ENCODE results near the gene ATP11C. TPM values are rescaled to one million over a fixed set of nuclear protein-coding genes. Genes with fewer than 3 reads are reported as not detected.
"Not testable (repeated sequence)": the region's sequence is repeated elsewhere in the genome, so short reads cannot be mapped to it uniquely, and the experiment has no call there.

The ATP11C gene
- total and polyA plus RNA-seq, 2 experiments from 2014 or later: 44.0 to 90.7 TPM

DNA sequence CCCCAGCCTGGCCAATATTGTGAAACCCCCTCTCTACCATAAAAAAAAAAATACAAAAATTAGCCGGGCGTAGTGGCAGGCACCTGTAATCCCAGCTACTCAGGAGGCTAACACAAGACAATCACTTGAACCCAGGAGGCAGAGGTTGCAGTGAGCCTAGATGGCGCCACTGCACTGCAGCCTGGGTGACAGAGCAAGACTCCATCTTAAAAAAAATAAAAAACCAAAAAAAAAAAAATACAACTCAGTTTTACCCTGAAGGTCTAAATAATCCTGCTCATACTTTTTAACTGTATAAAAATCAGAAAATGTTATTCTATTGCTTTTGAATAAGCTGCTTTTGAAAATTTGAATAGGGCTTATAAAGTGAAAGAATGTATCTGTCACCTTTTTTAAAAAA lies 33.3 kb upstream of the ATP11C start:
- not testable (repeated sequence) for H3K4me1 ChIP-seq (ENCODE audit: insufficient read depth); H3K27ac ChIP-seq (ENCODE audit: low read depth); H3K9me2 ChIP-seq (ENCODE audit: insufficient read depth); H3K27me3 Mint-ChIP-seq (ENCODE audit: insufficient read depth, low read depth, poor library complexity); H3K36me3 Mint-ChIP-seq (ENCODE audit: low read depth); H3K9me3 Mint-ChIP-seq; H3K36me3 ChIP-seq (ENCODE audit: insufficient read depth); H4K20me1 ChIP-seq (replicated peaks; ENCODE audit: insufficient read depth); DNase-seq (ENCODE audit: low spot score); ATAC-seq; H2AFZ ChIP-seq; H3K4me3 ChIP-seq; H3K4me1 Mint-ChIP-seq; H3K27me3 ChIP-seq (ENCODE audit: insufficient read depth); H3K27ac Mint-ChIP-seq; H3K4me3 Mint-ChIP-seq; H3K4me2 ChIP-seq; H3F3A ChIP-seq (replicated peaks; ENCODE audit: low read depth); H3K79me2 ChIP-seq (replicated peaks; ENCODE audit: insufficient read depth)
- TF ChIP-seq CTCF (conservative IDR thresholded peaks at IDR 0.05; ENCODE audit: low read depth in 2 of 2): peak; percentile 55 to 61

DNA sequence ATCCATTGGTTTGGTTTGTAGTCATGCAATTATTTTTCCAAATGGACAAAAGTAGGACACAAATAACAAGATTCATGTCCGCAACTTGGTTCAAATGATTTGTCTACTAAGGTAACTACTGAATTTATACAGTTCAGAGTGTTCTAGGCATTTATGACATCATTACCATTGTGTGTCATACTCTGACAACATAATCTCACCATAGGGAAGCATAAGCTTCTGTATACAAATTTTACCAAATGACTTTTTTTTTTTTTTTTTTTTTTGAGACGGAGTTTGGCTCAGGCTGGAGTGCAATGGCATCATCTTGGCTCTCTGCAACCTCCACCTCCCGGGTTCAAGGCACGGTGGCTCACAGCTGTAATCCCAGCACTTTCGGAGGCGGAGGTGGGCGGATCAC lies 32.6 kb upstream of the ATP11C start, which contains the start of gene CXorf66:
Gene CXorf66, minus strand, starts transcription at position 101 of the 400 bp plus-strand sequence. Its CDS starts 25 bp downstream, at position 76.
- Mint-ChIP-seq H3K4me1 (peaks cover 3% of the 10 kb centered on the region; the same call in 2 of the 3 replicates), H3K27ac (no peak within 1 kb of the TSS), H3K36me3 (ENCODE audit: low read depth) (no peaks in the 10 kb centered on the region), H3K27me3 (ENCODE audit: insufficient read depth, low read depth, poor library complexity) (no peaks in the 10 kb centered on the region), H3K9me3 (no peaks in the 10 kb centered on the region), H3K4me3 (no peak within 1 kb of the TSS)
- Histone ChIP-seq H3K4me3 (no peak within 1 kb of the TSS), H3K36me3 (ENCODE audit: insufficient read depth) (no peaks in the 10 kb centered on the region), H3K4me2 (no peak within 1 kb of the TSS), H3K27me3 (ENCODE audit: insufficient read depth) (no peaks in the 10 kb centered on the region), H2AFZ (no peak within 1 kb of the TSS), H3K4me1 (ENCODE audit: insufficient read depth) (0 out of 2 replicates have a peak, but pooled peaks cover 2% of the 10 kb centered on the region), H3K9me2 (ENCODE audit: insufficient read depth) (no peaks in the 10 kb centered on the region), H4K20me1 (replicated peaks; ENCODE audit: insufficient read depth) (no peaks in the 10 kb centered on the region), H3K79me2 (replicated peaks; ENCODE audit: insufficient read depth) (no peaks in the 10 kb centered on the region), H3F3A (replicated peaks; ENCODE audit: low read depth) (no peaks in the 10 kb centered on the region), H3K27ac (ENCODE audit: low read depth) (no peak within 1 kb of the TSS)
- DNase-seq (ENCODE audit: low spot score) (no peak), ATAC-seq (no peak)
- TF ChIP-seq JUNB (IDR thresholded peaks at IDR 0.05; ENCODE audit: unreplicated experiment) (no peak), STAT1 (IDR thresholded peaks at IDR 0.05; ENCODE audit: unreplicated experiment) (no peak), EZH2 (IDR thresholded peaks at IDR 0.05; ENCODE audit: low read depth, unreplicated experiment) (no peak), POLR2AphosphoS5 (IDR thresholded peaks at IDR 0.05; ENCODE audit: low read depth) (no peak), ZNF114 (CRISPR knock-in tag; IDR thresholded peaks at IDR 0.05) (no peak), EZH2phosphoT487 (IDR thresholded peaks at IDR 0.05; ENCODE audit: unreplicated experiment) (no peak), CREB1 (CRISPR knock-in tag; IDR thresholded peaks at IDR 0.05; ENCODE audit: low read depth) (no peak)
- TF ChIP-seq, protein P1, sequence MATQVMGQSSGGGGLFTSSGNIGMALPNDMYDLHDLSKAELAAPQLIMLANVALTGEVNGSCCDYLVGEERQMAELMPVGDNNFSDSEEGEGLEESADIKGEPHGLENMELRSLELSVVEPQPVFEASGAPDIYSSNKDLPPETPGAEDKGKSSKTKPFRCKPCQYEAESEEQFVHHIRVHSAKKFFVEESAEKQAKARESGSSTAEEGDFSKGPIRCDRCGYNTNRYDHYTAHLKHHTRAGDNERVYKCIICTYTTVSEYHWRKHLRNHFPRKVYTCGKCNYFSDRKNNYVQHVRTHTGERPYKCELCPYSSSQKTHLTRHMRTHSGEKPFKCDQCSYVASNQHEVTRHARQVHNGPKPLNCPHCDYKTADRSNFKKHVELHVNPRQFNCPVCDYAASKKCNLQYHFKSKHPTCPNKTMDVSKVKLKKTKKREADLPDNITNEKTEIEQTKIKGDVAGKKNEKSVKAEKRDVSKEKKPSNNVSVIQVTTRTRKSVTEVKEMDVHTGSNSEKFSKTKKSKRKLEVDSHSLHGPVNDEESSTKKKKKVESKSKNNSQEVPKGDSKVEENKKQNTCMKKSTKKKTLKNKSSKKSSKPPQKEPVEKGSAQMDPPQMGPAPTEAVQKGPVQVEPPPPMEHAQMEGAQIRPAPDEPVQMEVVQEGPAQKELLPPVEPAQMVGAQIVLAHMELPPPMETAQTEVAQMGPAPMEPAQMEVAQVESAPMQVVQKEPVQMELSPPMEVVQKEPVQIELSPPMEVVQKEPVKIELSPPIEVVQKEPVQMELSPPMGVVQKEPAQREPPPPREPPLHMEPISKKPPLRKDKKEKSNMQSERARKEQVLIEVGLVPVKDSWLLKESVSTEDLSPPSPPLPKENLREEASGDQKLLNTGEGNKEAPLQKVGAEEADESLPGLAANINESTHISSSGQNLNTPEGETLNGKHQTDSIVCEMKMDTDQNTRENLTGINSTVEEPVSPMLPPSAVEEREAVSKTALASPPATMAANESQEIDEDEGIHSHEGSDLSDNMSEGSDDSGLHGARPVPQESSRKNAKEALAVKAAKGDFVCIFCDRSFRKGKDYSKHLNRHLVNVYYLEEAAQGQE (IDR thresholded peaks at IDR 0.05; ENCODE audit: unreplicated experiment): no peak
- TF ChIP-seq, protein P2, sequence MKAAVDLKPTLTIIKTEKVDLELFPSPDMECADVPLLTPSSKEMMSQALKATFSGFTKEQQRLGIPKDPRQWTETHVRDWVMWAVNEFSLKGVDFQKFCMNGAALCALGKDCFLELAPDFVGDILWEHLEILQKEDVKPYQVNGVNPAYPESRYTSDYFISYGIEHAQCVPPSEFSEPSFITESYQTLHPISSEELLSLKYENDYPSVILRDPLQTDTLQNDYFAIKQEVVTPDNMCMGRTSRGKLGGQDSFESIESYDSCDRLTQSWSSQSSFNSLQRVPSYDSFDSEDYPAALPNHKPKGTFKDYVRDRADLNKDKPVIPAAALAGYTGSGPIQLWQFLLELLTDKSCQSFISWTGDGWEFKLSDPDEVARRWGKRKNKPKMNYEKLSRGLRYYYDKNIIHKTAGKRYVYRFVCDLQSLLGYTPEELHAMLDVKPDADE (IDR thresholded peaks at IDR 0.05): no peak

Data from GM23338 (cell line).